Measurements from ENCODE around the gene DOCK4.

GRCh38 chr7:111813306-111813705 is 392.9 kb downstream of the DOCK4 start:
- TF ChIP-seq CTCF (IDR thresholded peaks at IDR 0.05) = no peak
- TF ChIP-seq POLR2A (IDR thresholded peaks at IDR 0.05) = no peak
